HepG2 (cell line): Measurements from ENCODE around the gene SKIL. TPM values are rescaled to one million over a fixed set of nuclear protein-coding genes. Genes with fewer than 3 reads are reported as not detected.

ENCODE experiments used
- ATAC-seq: fragments of 200-7000 bp; cut with Tn5 transposase; 3 replicates; pipeline ENCODE4 v1.9.1; 2020; ENCODE audit warnings: mild to moderate bottlenecking, moderate library complexity
- BruUV-seq: library from RNA; stranded (reverse); fragments of 400-500 nt; replicated peaks from 2 replicates; lab custom pipeline; 2021; lab: Mats Ljungman, UMichigan
- CTCF ChIA-PET: fragments of 300-600 bp; formaldehyde crosslinking; extraction: SDS; loops from one replicate; lab custom pipeline; 2021; ENCODE audit warnings: low total read pairs, inconsistent platforms, low intra/inter-chr PET ratio; lab: Yijun Ruan, JAX
- POLR2A ChIA-PET: fragments of 350-600 bp; sonication (Branson Sonifier 250); formaldehyde crosslinking; loops from one replicate; lab custom pipeline; 2020; ENCODE audit warnings: antibody characterized with exemption, inconsistent platforms; lab: Yijun Ruan, JAX
- DNase-seq: peaks from one replicate; pipeline ENCODE4 v3.0.0-alpha.2; 2015; ENCODE audit warnings: low spot score
- FAIRE-seq: peaks from 3 replicates; lab custom pipeline; 2011; peaks lifted over from hg19 to GRCh38; lab: Jason Lieb, UNC
- H2AFZ ChIP-seq: one replicate; pipeline ENCODE4 v1.6.1; 2011; ENCODE audit warnings: low read length, inconsistent platforms
- H3K27ac ChIP-seq: fragments of 300-600 bp; 3 replicates; pipeline ENCODE4 v1.8.0; 2011; ENCODE audit warnings: mixed run types, mild to moderate bottlenecking, mixed read lengths, low read length, inconsistent platforms; ENCODE audit not compliant: insufficient read depth; ENCODE audit errors: extremely low read length
- H3K27me3 ChIP-seq, 2 experiments: fragments of 200-600 bp in 1 of 2; 2 replicates in 1 of 2; 3 replicates in 1 of 2; pipeline versions ENCODE4 v1.6.0 to v1.8.0; 2011; ENCODE audit warnings: low read length in 2 of 2, mild to moderate bottlenecking in 2 of 2, moderate library complexity in 2 of 2, inconsistent platforms in 1 of 2; ENCODE audit not compliant: insufficient read depth in 2 of 2, control insufficient read depth in 1 of 2
- H3K36me3 ChIP-seq, 2 experiments: fragments of 200-600 bp in 1 of 2; replicated peaks in 1 of 2; 2 replicates in 1 of 2; 3 replicates in 1 of 2; pipeline versions ENCODE4 v1.5.1 to v1.8.0; 2011; ENCODE audit warnings: low read length in 2 of 2, inconsistent platforms in 1 of 2; ENCODE audit not compliant: insufficient read depth in 2 of 2, control insufficient read depth in 1 of 2
- H3K4me1 ChIP-seq: 2 replicates; pipeline ENCODE4 v1.5.1; 2012; ENCODE audit warnings: low read length, inconsistent platforms; ENCODE audit not compliant: insufficient read depth
- H3K4me2 ChIP-seq: 2 replicates; pipeline ENCODE4 v1.6.0; 2011; ENCODE audit warnings: low read depth, low read length, inconsistent platforms
- H3K4me3 ChIP-seq, 3 experiments: fragments of 200-600 bp in 1 of 3; sonication (generic), shearing (Covaris generic) in 1 of 3; replicated peaks in 1 of 3; 2 replicates each; pipeline ENCODE4 v1.5.1; 2011 to 2016; ENCODE audit warnings: low read length in 3 of 3, inconsistent platforms in 2 of 3, low read depth in 2 of 3, mild to moderate bottlenecking in 2 of 3, control low read depth in 1 of 3, mixed read lengths in 1 of 3; ENCODE audit not compliant: insufficient read depth in 1 of 3
- H3K79me2 ChIP-seq: one replicate; pipeline ENCODE4 v1.6.1; 2011; ENCODE audit warnings: low read length, inconsistent platforms; ENCODE audit not compliant: insufficient read depth
- H3K9ac ChIP-seq: 2 replicates; pipeline ENCODE4 v1.6.0; 2011; ENCODE audit warnings: mild to moderate bottlenecking, low read depth, low read length, inconsistent platforms; ENCODE audit not compliant: insufficient read depth
- H3K9me3 ChIP-seq: 2 replicates; pipeline ENCODE4 v1.5.1; 2012; ENCODE audit warnings: mild to moderate bottlenecking, low read length
- H4K20me1 ChIP-seq: 2 replicates; pipeline ENCODE4 v1.6.0; 2011; ENCODE audit warnings: inconsistent platforms, mild to moderate bottlenecking, low read length, moderate library complexity; ENCODE audit not compliant: insufficient read depth
- ARID3A ChIP-seq: IDR thresholded peaks from 2 replicates; pipeline ENCODE4 v1.6.1; 2012; ENCODE audit warnings: low read depth, low read length, improper control_type of control experiment
- ETV5 ChIP-seq: IDR thresholded peaks from 2 replicates; pipeline ENCODE4 v1.6.1; 2018; ENCODE audit warnings: missing biosample characterization, missing genetic modification reagents, inconsistent platforms, borderline replicate concordance
- FOXM1 ChIP-seq: sonication (generic); formaldehyde crosslinking; IDR thresholded peaks from 2 replicates; pipeline ENCODE4 v1.5.0; 2020; ENCODE audit warnings: missing genetic modification reagents
- HNF4G ChIP-seq, 2 experiments: sonication (generic) in 1 of 2; formaldehyde crosslinking in 1 of 2; IDR thresholded peaks; 2 replicates each; pipeline versions ENCODE4 v1.4.0 to v1.6.1; 2011 to 2020; ENCODE audit warnings: borderline replicate concordance in 2 of 2, low read depth in 2 of 2, mild to moderate bottlenecking in 2 of 2, low read length in 1 of 2, missing genetic modification reagents in 1 of 2, moderate library complexity in 1 of 2
- NFIC ChIP-seq: IDR thresholded peaks from 2 replicates; pipeline ENCODE4 v1.6.1; 2012; ENCODE audit warnings: mild to moderate bottlenecking, low read length, inconsistent platforms
- NRL ChIP-seq: sonication (generic); formaldehyde crosslinking; IDR thresholded peaks from 2 replicates; pipeline ENCODE4 v1.5.0; 2020; ENCODE audit warnings: missing genetic modification reagents, mild to moderate bottlenecking, moderate library complexity, borderline replicate concordance
- PAXIP1 ChIP-seq: sonication (generic); formaldehyde crosslinking; conservative IDR thresholded peaks from 2 replicates; pipeline ENCODE4 v1.4.0; 2020; ENCODE audit warnings: mild to moderate bottlenecking, missing genetic modification reagents, moderate library complexity
- PTBP1 ChIP-seq: fragments of 200-400 bp; formaldehyde crosslinking; IDR thresholded peaks from 2 replicates; pipeline ENCODE4 v1.6.1; 2018; ENCODE audit warnings: low read length, low read depth; ENCODE audit not compliant: poor library complexity, severe bottlenecking
- RARA ChIP-seq: IDR thresholded peaks from 2 replicates; pipeline ENCODE4 v1.6.1; 2016; ENCODE audit warnings: missing genetic modification reagents, missing compliant biosample characterization
- RBAK ChIP-seq: sonication (generic); formaldehyde crosslinking; IDR thresholded peaks from 2 replicates; pipeline ENCODE4 v1.5.1; 2020; ENCODE audit warnings: mild to moderate bottlenecking, missing genetic modification reagents
- RFX5 ChIP-seq: IDR thresholded peaks from 2 replicates; pipeline ENCODE4 v1.6.1; 2011; ENCODE audit warnings: low read depth, low read length, improper control_type of control experiment
- SMC3 ChIP-seq: IDR thresholded peaks from 2 replicates; pipeline ENCODE4 v1.6.1; 2011; ENCODE audit warnings: low read length, improper control_type of control experiment
- ZSCAN20 ChIP-seq: sonication (generic); formaldehyde crosslinking; IDR thresholded peaks from 2 replicates; pipeline ENCODE4 v1.4.0; 2020; ENCODE audit warnings: missing genetic modification reagents, mild to moderate bottlenecking, borderline replicate concordance
- WGBS: methylation state at CpG from one replicate; pipeline ENCODE4 v1.1.6; 2017; ENCODE audit warnings: low lambda C conversion rate; 5-methylcytosine and 5-hydroxymethylcytosine counted together
- in situ Hi-C: cut with HindIII; loops from 2 replicates; pipeline ENCODE4 v1.10.0; 2017; ENCODE audit warnings: low pct_unique_long_range_greater_than_20kb; ENCODE audit not compliant: extremely low pct_ligation_motif_present
- intact Hi-C: fragments of 100-400 bp; cut with micrococcal nuclease; formaldehyde crosslinking; loops from one replicate; pipeline ENCODE4 v1.10.0; 2022; ENCODE audit not compliant: unreplicated experiment
- polyA plus RNA-seq, 8 experiments: library from polyadenylated mRNA; depleted of rRNA in 3 of 8; stranded (reverse) in 7 of 8; unstranded in 1 of 8; fragments of >200 nt; fragmentation: Illumina TruSeq in 4 of 8; extraction: Trizol in 4 of 8; gene quantifications; 2 replicates each; pipeline versions ENCODE4 v1.2.1 to v1.2.3, GENCODE V29; 2011 to 2016; ENCODE audit warnings: low read depth in 4 of 8, missing spikeins in 1 of 8, mixed read lengths in 1 of 8; ENCODE audit not compliant: insufficient read depth in 1 of 8
- total RNA-seq, 5 experiments: library from RNA; depleted of rRNA; stranded (reverse); fragments of >200 nt; fragmentation: Illumina TruSeq; extraction: Trizol; gene quantifications; 2 replicates each; pipeline ENCODE4 v1.2.3, GENCODE V29; 2016; ENCODE audit warnings: low read depth in 1 of 5
- TF ChIP-seq, protein P1 (sequence below): sonication (generic); formaldehyde crosslinking; IDR thresholded peaks from 2 replicates; pipeline ENCODE4 v1.5.0; 2020; ENCODE audit warnings: mild to moderate bottlenecking, missing genetic modification reagents, moderate library complexity
- TF ChIP-seq, protein P2 (sequence below): sonication (generic); formaldehyde crosslinking; conservative IDR thresholded peaks from 2 replicates; pipeline ENCODE4 v1.4.0; 2020; ENCODE audit warnings: missing genetic modification reagents

Gene SKIL
- total and polyA plus RNA-seq, 2 of the 13 experiments (the other 11 are each of a cell fraction or from before 2014, with no cell fraction given): 5.2 to 20.7 TPM

GRCh38 chr3:170437696-170438407 is 80.3 kb downstream of the SKIL start:
- no peak overlapping the region; the same call in 1 of the 2 replicates for H3K9ac ChIP-seq
- in situ Hi-C loops (no loop called here), intact Hi-C loops (no loop called here)
- peak overlapping the region in 1 of 3 experiments; percentile 21; a peak in 1 of 6 replicates for H3K4me3 ChIP-seq
- H3K36me3 ChIP-seq: no peaks in the 10 kb centered on the region; a peak in 1 of 5 replicates
- no TSS peak for BruUV-seq
- ATAC-seq (peak; percentile 91), DNase-seq (peak; percentile 45), FAIRE-seq (peak; percentile 42)
- H3K4me1 ChIP-seq: peaks cover 16% of the 10 kb centered on the region
- POLR2A ChIA-PET: interaction anchor here (1.4 kb wide), 1 partner anchor 12 kb away, joined by 4 read pairs; no protein-coding TSS in a partner anchor
- H4K20me1 ChIP-seq: no peaks in the 10 kb centered on the region
- peaks cover 3 to 9% of the 10 kb centered on the region in 2 experiments; a peak in 1 of 5 replicates for H3K27me3 ChIP-seq
- peak overlapping the region; percentile 46 for H3K4me2 ChIP-seq
- 64% methylated on average over 8 of the region's 10 CpGs for WGBS
- no peak overlapping the region for H3K27ac ChIP-seq
- H3K9me3 ChIP-seq: no peaks in the 10 kb centered on the region
- CTCF ChIA-PET: interaction anchor here (1.5 kb wide), 1 partner anchor 24 kb away, joined by 5 read pairs; no protein-coding TSS in a partner anchor
- no peaks in the 10 kb centered on the region for H3K79me2 ChIP-seq
- H2AFZ ChIP-seq: peak overlapping the region; percentile 9
- TF ChIP-seq ARID3A: no peak
- TF ChIP-seq ETV5: 0 out of 2 replicates have a peak, but pooled peaks have one; percentile 12
- TF ChIP-seq FOXM1 (CRISPR knock-in tag): no peak
- TF ChIP-seq HNF4G (IDR thresholded peaks at IDR 0.05; ENCODE audit: borderline replicate concordance, low read depth, low read length): no peak
- no peak for TF ChIP-seq HNF4G (CRISPR knock-in tag; IDR thresholded peaks at IDR 0.05; ENCODE audit: borderline replicate concordance, low read depth)
- TF ChIP-seq PAXIP1 (CRISPR knock-in tag): no peak
- TF ChIP-seq NRL (CRISPR knock-in tag): no peak
- TF ChIP-seq, protein P1, sequence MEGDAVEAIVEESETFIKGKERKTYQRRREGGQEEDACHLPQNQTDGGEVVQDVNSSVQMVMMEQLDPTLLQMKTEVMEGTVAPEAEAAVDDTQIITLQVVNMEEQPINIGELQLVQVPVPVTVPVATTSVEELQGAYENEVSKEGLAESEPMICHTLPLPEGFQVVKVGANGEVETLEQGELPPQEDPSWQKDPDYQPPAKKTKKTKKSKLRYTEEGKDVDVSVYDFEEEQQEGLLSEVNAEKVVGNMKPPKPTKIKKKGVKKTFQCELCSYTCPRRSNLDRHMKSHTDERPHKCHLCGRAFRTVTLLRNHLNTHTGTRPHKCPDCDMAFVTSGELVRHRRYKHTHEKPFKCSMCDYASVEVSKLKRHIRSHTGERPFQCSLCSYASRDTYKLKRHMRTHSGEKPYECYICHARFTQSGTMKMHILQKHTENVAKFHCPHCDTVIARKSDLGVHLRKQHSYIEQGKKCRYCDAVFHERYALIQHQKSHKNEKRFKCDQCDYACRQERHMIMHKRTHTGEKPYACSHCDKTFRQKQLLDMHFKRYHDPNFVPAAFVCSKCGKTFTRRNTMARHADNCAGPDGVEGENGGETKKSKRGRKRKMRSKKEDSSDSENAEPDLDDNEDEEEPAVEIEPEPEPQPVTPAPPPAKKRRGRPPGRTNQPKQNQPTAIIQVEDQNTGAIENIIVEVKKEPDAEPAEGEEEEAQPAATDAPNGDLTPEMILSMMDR (CRISPR knock-in tag): peak; percentile 52
- no peak for TF ChIP-seq NFIC
- TF ChIP-seq, protein P2, sequence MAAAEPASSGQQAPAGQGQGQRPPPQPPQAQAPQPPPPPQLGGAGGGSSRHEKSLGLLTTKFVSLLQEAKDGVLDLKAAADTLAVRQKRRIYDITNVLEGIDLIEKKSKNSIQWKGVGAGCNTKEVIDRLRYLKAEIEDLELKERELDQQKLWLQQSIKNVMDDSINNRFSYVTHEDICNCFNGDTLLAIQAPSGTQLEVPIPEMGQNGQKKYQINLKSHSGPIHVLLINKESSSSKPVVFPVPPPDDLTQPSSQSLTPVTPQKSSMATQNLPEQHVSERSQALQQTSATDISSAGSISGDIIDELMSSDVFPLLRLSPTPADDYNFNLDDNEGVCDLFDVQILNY (CRISPR knock-in tag): no peak
- no peak for TF ChIP-seq PTBP1
- no peak for TF ChIP-seq ZSCAN20
- TF ChIP-seq SMC3: peak; percentile 16; the same call in 1 of the 2 replicates
- TF ChIP-seq RBAK: no peak
- no peak for TF ChIP-seq RFX5
- TF ChIP-seq RARA (CRISPR knock-in tag): no peak
